22Rv1 (cell line): ENCODE results near the gene NF1.
A peak's percentile ranks its signal among the peaks of the same experiment; 100 is the strongest.

Source experiments
- H3K27ac ChIP-seq: fragments of 450-650 bp; 2 replicates; pipeline ENCODE4 v1.5.1; 2017
- ZFX ChIP-seq: fragments of 450-650 bp; IDR thresholded peaks from 2 replicates; pipeline ENCODE4 v1.6.1; 2017; ENCODE audit warnings: antibody characterized with exemption, borderline replicate concordance
- TF ChIP-seq, protein P1 (sequence below): fragments of 450-650 bp; IDR thresholded peaks from 2 replicates; pipeline ENCODE4 v1.5.1; 2017; ENCODE audit warnings: mild to moderate bottlenecking

The NF1 gene

DNA sequence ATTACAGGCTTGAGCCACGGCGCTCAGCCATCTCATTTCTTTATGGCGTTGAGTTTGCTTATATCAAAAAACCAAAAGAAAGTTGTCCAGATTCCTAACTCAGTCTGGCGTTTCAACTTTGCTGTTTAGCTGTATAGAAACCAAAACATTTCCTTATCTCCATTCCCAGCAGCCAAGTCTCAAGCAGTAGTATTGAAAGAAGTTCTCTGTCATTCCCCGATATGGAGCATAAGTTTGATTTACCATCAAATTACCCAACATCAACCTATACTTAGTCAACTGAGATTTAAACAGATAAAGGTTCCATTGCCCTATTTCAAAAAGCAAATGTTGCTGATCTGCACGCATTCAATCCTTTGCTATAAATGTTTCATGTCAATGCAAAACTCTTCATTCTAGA lies 269.2 kb downstream of the NF1 start:
- no peak overlapping the region for H3K27ac ChIP-seq
- TF ChIP-seq, protein P1, sequence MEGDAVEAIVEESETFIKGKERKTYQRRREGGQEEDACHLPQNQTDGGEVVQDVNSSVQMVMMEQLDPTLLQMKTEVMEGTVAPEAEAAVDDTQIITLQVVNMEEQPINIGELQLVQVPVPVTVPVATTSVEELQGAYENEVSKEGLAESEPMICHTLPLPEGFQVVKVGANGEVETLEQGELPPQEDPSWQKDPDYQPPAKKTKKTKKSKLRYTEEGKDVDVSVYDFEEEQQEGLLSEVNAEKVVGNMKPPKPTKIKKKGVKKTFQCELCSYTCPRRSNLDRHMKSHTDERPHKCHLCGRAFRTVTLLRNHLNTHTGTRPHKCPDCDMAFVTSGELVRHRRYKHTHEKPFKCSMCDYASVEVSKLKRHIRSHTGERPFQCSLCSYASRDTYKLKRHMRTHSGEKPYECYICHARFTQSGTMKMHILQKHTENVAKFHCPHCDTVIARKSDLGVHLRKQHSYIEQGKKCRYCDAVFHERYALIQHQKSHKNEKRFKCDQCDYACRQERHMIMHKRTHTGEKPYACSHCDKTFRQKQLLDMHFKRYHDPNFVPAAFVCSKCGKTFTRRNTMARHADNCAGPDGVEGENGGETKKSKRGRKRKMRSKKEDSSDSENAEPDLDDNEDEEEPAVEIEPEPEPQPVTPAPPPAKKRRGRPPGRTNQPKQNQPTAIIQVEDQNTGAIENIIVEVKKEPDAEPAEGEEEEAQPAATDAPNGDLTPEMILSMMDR, result no peak
- TF ChIP-seq ZFX, result no peak

- no peak overlapping the region for H3K27ac ChIP-seq
- TF ChIP-seq, protein P1, result no peak
These were observed 271.3 kb downstream of the NF1 start for GRCh38 chr17:31366088-31366487.

DNA sequence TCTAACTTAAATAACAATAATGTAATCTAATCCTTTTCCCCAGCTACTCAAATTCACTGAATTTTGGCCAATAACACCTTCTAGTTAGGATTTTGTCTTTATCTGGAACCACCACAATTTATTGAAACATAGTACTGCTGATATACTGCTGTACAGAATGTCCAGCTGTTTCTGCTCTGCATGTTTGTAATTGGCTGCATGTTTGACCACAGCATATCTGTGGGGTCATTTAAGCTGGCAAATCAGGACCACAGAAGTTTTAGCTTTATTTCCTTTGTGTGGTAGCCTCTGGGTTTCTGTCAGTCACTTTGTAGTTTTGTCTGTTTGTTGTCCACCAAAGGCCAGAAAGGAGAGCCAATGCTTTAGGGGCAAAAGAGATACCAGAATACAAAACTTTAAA lies 274.5 kb downstream of the NF1 start:
- no peak overlapping the region for H3K27ac ChIP-seq
- TF ChIP-seq, protein P1, result no peak
- TF ChIP-seq ZFX, result no peak

DNA sequence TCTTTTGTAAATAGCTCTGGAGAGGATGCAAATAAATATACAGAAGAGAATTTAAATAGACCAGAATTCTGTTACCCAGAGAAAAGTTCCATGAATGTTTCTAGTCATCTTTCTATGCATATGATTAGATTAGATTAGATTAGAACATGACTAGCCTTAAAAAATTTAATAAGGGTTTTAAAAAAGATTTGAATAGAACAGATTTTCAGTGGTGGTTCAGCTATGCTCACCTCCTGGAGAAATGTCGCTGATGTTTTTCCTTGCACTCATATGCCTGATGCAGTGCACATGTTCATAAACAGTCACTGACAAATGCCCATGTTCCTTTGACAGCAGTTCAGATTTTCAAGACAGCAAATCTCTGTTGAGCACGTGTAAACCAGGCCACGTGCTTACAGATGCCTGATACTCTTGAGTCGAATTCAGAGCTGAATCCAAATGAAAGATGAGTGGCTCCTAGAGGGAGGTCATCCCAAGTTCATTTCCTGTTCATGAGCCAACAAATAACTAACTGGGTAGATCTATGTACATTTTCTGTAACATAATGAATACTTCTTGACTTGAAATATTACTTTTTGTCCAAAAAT lies 276.8 kb downstream of the NF1 start:
- no peak overlapping the region for H3K27ac ChIP-seq
- TF ChIP-seq ZFX, result no peak
- TF ChIP-seq, protein P1, result no peak

DNA sequence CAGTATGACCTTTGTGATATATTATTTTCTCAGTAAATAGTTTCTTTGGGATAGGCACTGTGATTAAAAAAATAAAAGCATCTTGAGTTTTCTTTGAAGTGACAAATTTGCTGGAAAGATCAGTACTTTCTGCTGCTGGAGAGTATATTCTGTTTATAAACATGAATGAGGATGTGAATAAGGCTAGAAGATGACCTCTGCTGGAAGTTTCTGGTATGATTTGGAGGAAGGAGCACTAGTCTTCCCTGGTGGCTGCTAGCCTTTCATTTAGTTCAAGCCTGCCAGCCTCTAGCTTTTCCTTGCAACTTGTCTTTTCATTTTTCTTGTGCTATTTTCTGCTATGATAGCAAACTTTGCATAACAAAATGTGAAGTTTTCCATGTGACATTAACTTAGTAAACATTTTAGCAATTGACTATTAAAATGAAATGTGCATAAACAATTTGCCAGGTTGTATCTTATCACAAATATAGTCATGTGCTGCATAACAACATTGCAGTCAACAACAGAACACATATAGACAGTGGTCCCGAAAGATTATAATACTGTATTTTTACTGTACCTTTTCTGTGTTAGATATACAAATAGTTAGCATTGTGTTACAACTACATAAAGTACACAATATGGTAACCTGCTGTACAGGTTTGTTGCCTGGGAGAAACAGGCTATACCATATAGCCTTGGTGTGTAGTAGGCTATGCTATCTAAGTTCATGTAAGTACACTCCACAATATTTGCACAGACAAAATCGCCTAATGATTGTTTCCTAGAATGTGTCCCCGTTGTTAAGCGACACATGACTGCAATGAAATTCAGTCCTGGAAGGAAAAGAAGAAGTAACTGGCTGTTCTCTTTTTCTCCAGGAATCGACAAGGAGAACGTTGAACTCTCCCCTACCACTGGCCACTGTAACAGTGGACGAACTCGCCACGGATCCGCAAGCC lies 278.6 kb downstream of the NF1 start:
- no peak for TF ChIP-seq ZFX
- TF ChIP-seq, protein P1, result peak; percentile 75
- no peak overlapping the region for H3K27ac ChIP-seq

DNA sequence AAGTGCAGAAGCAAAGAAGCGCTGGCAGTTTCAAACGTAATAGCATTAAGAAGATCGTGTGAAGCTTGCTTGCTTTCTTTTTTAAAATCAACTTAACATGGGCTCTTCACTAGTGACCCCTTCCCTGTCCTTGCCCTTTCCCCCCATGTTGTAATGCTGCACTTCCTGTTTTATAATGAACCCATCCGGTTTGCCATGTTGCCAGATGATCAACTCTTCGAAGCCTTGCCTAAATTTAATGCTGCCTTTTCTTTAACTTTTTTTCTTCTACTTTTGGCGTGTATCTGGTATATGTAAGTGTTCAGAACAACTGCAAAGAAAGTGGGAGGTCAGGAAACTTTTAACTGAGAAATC lies 279.3 kb downstream of the NF1 start:
- no peak for TF ChIP-seq ZFX
- TF ChIP-seq, protein P1, result no peak

GRCh38 chr17:31374503-31374902 lies 279.7 kb downstream of the NF1 start:
- no peak overlapping the region for H3K27ac ChIP-seq
- no peak for TF ChIP-seq ZFX
- TF ChIP-seq, protein P1, result no peak

More for the DNA sequence above, 279.3 kb downstream of the NF1 start:
- H3K27ac ChIP-seq, result no peak overlapping the region
